Lower lobe of right lung (tissue), 2 donors: ENCODE results near the gene CDKN1C. TPM values are rescaled to one million over a fixed set of nuclear protein-coding genes. Genes with fewer than 3 reads are reported as not detected.
A peak's percentile ranks its signal among the peaks of the same experiment; 100 is the strongest.

Experiments
- ATAC-seq, 2 donors: fragments of 200-7000 bp; cut with Tn5 transposase; one replicate each; pipeline ENCODE4 v1.9.1; 2020 to 2022; ENCODE audit warnings: mild to moderate bottlenecking in 2 of 2, moderate library complexity in 2 of 2
- DNase-seq: peaks from one replicate; pipeline ENCODE4 v3.0.0-alpha.2; 2020
- H3K27ac ChIP-seq: fragments of 200-600 bp; one replicate; pipeline ENCODE4 v1.8.0; 2022
- H3K27me3 ChIP-seq: fragments of 200-600 bp; one replicate; pipeline ENCODE4 v1.8.0; 2022; ENCODE audit warnings: low read depth
- H3K36me3 ChIP-seq: fragments of 200-600 bp; one replicate; pipeline ENCODE4 v1.8.0; 2022; ENCODE audit warnings: mild to moderate bottlenecking
- H3K4me1 ChIP-seq: fragments of 200-600 bp; one replicate; pipeline ENCODE4 v1.8.0; 2022
- H3K4me3 ChIP-seq: fragments of 200-600 bp; one replicate; pipeline ENCODE4 v1.8.0; 2022; ENCODE audit warnings: mild to moderate bottlenecking
- H3K9me3 ChIP-seq: fragments of 200-600 bp; one replicate; pipeline ENCODE4 v1.8.0; 2022
- CTCF ChIP-seq: fragments of 200-600 bp; IDR thresholded peaks from one replicate; pipeline ENCODE4 v1.8.0; 2022; ENCODE audit warnings: antibody characterized with exemption, mild to moderate bottlenecking
- intact Hi-C: fragments of 100-400 bp; cut with DNase I; formaldehyde crosslinking; loops from one replicate; pipeline ENCODE4 v1.11.0; 2022
- total RNA-seq: library from RNA; stranded (reverse); fragmentation: NEBNext Ultra II Directional; extraction: Animal tissue kit (Norgen Biotek cat#: 25700); gene quantifications from one replicate; pipeline ENCODE4 v1.2.1, GENCODE V29; 2021
- donor health status: DM: no; HTN: yes; CAD: no; lungs with severe emphysema.

Gene CDKN1C
- total RNA-seq, 1 donor from 2014 or later, result 39.5 TPM

- TF ChIP-seq CTCF, result no peak
- no peaks in the 10 kb centered on the region for H3K27me3 ChIP-seq
- intact Hi-C loops, result no loop called here
- H3K36me3 ChIP-seq, result no peaks in the 10 kb centered on the region
- peaks cover 58% of the 10 kb centered on the region for H3K4me1 ChIP-seq
- DNase-seq, result no peak
- peak overlapping the region; percentile 81 for H3K4me3 ChIP-seq
- H3K9me3 ChIP-seq, result no peaks in the 10 kb centered on the region
- peak overlapping the region; percentile 87 for H3K27ac ChIP-seq
- no peak for ATAC-seq
Observed at GRCh38 chr11:2902784-2903671, 17.5 kb upstream of the CDKN1C start.

- Histone ChIP-seq H3K4me3 (peak overlapping the region; percentile 81), H3K27me3 (no peaks in the 10 kb centered on the region), H3K9me3 (no peaks in the 10 kb centered on the region), H3K36me3 (no peaks in the 10 kb centered on the region), H3K27ac (peak overlapping the region; percentile 87), H3K4me1 (peaks cover 61% of the 10 kb centered on the region)
- DNase-seq, result peak; percentile 98
- peak; percentile 92 to 94 for ATAC-seq
- TF ChIP-seq CTCF, result no peak
- intact Hi-C loops, result no loop called here
Observed at GRCh38 chr11:2901854-2902783, 16.5 kb upstream of the CDKN1C start.

GRCh38 chr11:2901196-2901796 lies 15.7 kb upstream of the CDKN1C start:
- peaks cover 61% of the 10 kb centered on the region for H3K4me1 ChIP-seq
- H3K27me3 ChIP-seq, result no peaks in the 10 kb centered on the region
- no peak for TF ChIP-seq CTCF
- H3K36me3 ChIP-seq, result no peaks in the 10 kb centered on the region
- intact Hi-C loops, result no loop called here
- H3K27ac ChIP-seq, result peak overlapping the region; percentile 87
- DNase-seq (peak; percentile 51), ATAC-seq (no peak)
- H3K4me3 ChIP-seq, result peak overlapping the region; percentile 81
- H3K9me3 ChIP-seq, result no peaks in the 10 kb centered on the region

- Histone ChIP-seq H3K9me3 (no peaks in the 10 kb centered on the region), H3K27ac (peak overlapping the region; percentile 74), H3K36me3 (no peaks in the 10 kb centered on the region), H3K4me1 (peaks cover 58% of the 10 kb centered on the region), H3K4me3 (no peak overlapping the region), H3K27me3 (no peaks in the 10 kb centered on the region)
- TF ChIP-seq CTCF, result no peak
- no peak for ATAC-seq
- intact Hi-C loops, result loop anchor here (10.0 kb wide), 1 partner anchor 454 kb away; the partner anchor contains the start of genes KCNQ1 and TRPM5
- peak; percentile 67 for DNase-seq
Observed at GRCh38 chr11:2899080-2899783, 13.7 kb upstream of the CDKN1C start.
